GM12878 (cell line): ENCODE data around the gene INVS. TPM values are rescaled to one million over a fixed set of nuclear protein-coding genes. Genes with fewer than 3 reads are reported as not detected.

Source experiments
- ATAC-seq: fragments of 200-7000 bp; cut with Tn5 transposase; 3 replicates; pipeline ENCODE4 v1.9.1; 2020; ENCODE audit warnings: mild to moderate bottlenecking, moderate library complexity
- BruUV-seq: library from RNA; stranded (reverse); fragments of 400-500 nt; replicated peaks from 2 replicates; lab custom pipeline; 2021; lab: Mats Ljungman, UMichigan
- CTCF ChIA-PET: fragments of 300-600 bp; sonication (Branson Sonifier 250); formaldehyde crosslinking; extraction: SDS; loops from one replicate; lab custom pipeline; 2021; ENCODE audit warnings: inconsistent platforms; lab: Yijun Ruan, JAX
- POLR2A ChIA-PET: fragments of 350-600 bp; formaldehyde crosslinking; extraction: SDS; loops from one replicate; lab custom pipeline; 2021; ENCODE audit warnings: inconsistent platforms; lab: Charles Lee
- RAD21 ChIA-PET: fragments of 300-600 bp; sonication (Branson Sonifier 250); formaldehyde crosslinking; loops from one replicate; lab custom pipeline; 2023; ENCODE audit warnings: antibody characterized with exemption; ENCODE audit not compliant: unreplicated experiment; lab: Charles Lee
- SMC1A ChIA-PET: fragments of 300-600 bp; sonication (Branson Sonifier 250); formaldehyde crosslinking; loops from one replicate; lab custom pipeline; 2023; ENCODE audit not compliant: unreplicated experiment, uncharacterized antibody; lab: Charles Lee
- DNase-seq: peaks from one replicate; pipeline ENCODE4 v3.0.0-alpha.2; 2011; ENCODE audit warnings: low read depth, low spot score
- FAIRE-seq: peaks from 3 replicates; lab custom pipeline; 2011; peaks lifted over from hg19 to GRCh38; lab: Jason Lieb, UNC
- H2AFZ ChIP-seq: 2 replicates; pipeline ENCODE4 v1.6.0; 2011; ENCODE audit warnings: low read depth, low read length, control low read depth; ENCODE audit not compliant: control insufficient read depth
- H3K27ac ChIP-seq: 2 replicates; pipeline ENCODE4 v1.5.1; 2011; ENCODE audit warnings: control low read depth; ENCODE audit not compliant: control insufficient read depth, insufficient read depth
- H3K27me3 ChIP-seq, 2 experiments: replicated peaks in 1 of 2; 2 replicates each; pipeline versions ENCODE4 v1.6.0 to v1.6.1; 2011; ENCODE audit warnings: low read length in 1 of 2; ENCODE audit not compliant: control insufficient read depth in 2 of 2, insufficient read depth in 2 of 2
- H3K36me3 ChIP-seq, 2 experiments: 2 replicates each; pipeline ENCODE4 v1.5.1; 2011; ENCODE audit warnings: low read length in 1 of 2; ENCODE audit not compliant: control insufficient read depth in 2 of 2, insufficient read depth in 2 of 2
- H3K4me1 ChIP-seq: 2 replicates; pipeline ENCODE4 v1.6.1; 2011; ENCODE audit warnings: mild to moderate bottlenecking, low read length, moderate library complexity, mixed read lengths; ENCODE audit not compliant: control insufficient read depth, insufficient read depth
- H3K4me2 ChIP-seq: 2 replicates; pipeline ENCODE4 v1.6.0; 2011; ENCODE audit warnings: control low read depth; ENCODE audit not compliant: control insufficient read depth, insufficient read depth
- H3K4me3 ChIP-seq: fragments of 200-600 bp; sonication (generic); 2 replicates; pipeline ENCODE4 v1.5.1; 2016
- H3K79me2 ChIP-seq: 2 replicates; pipeline ENCODE4 v1.6.0; 2011; ENCODE audit warnings: low read length; ENCODE audit not compliant: control insufficient read depth, insufficient read depth
- H3K9ac ChIP-seq: 2 replicates; pipeline ENCODE4 v1.8.0; 2011; ENCODE audit warnings: low read length, control low read depth, mixed read lengths; ENCODE audit not compliant: control insufficient read depth, insufficient read depth
- H3K9me3 ChIP-seq: replicated peaks from 3 replicates; pipeline ENCODE4 v1.5.1; 2011; ENCODE audit warnings: mild to moderate bottlenecking, low read length; ENCODE audit not compliant: control insufficient read depth, insufficient read depth
- H4K20me1 ChIP-seq: 2 replicates; pipeline ENCODE4 v1.6.0; 2011; ENCODE audit not compliant: control insufficient read depth, insufficient read depth
- ZZZ3 ChIP-seq: IDR thresholded peaks from 2 replicates; pipeline ENCODE4 v1.6.1; 2011; ENCODE audit warnings: low read depth; ENCODE audit not compliant: control insufficient read depth, insufficient read length
- WGBS: methylation state at CpG from one replicate; pipeline ENCODE4 v1.1.6; 2016; ENCODE audit warnings: low lambda C conversion rate; ENCODE audit not compliant: insufficient replicate concordance, insufficient coverage; ENCODE audit errors: missing lambda C conversion rate; 5-methylcytosine and 5-hydroxymethylcytosine counted together
- in situ Hi-C: fragments of 300-500 bp; cut with MboI; formaldehyde crosslinking; loops from 9 replicates; pipeline ENCODE4 v1.14.3; 2018; ENCODE audit warnings: mixed read lengths
- intact Hi-C: fragments of 100-400 bp; cut with micrococcal nuclease; formaldehyde crosslinking; loops from one replicate; pipeline ENCODE4 v1.14.2; 2022; ENCODE audit not compliant: unreplicated experiment
- polyA plus RNA-seq, 11 experiments: library from polyadenylated mRNA; depleted of rRNA in 4 of 11; unstranded in 6 of 11; stranded (reverse) in 5 of 11; fragments of >200 nt; fragmentation: Nextera tagmentation in 4 of 11; fragmentation: Illumina TruSeq in 1 of 11; extraction: Ambion mirVana in 4 of 11; extraction: Trizol in 1 of 11; gene quantifications; 1 replicate in 1 of 11; 2 replicates in 10 of 11; pipeline versions ENCODE4 v1.2.1 to v1.2.3, GENCODE V29; 2011 to 2016; ENCODE audit warnings: inconsistent platforms in 2 of 11, missing spikeins in 2 of 11, low read depth in 1 of 11
- total RNA-seq, 4 experiments: library from RNA; depleted of rRNA in 3 of 4; stranded (reverse); fragments of >200 nt in 3 of 4; fragmentation: Illumina TruSeq in 1 of 4; extraction: Trizol in 1 of 4; gene quantifications; 2 replicates each; pipeline versions ENCODE4 v1.2.1 to v1.2.3, GENCODE V29; 2013 to 2021
- TF ChIP-seq, protein P1 (sequence below): IDR thresholded peaks from 2 replicates; pipeline ENCODE4 v1.6.1; 2012; ENCODE audit warnings: improper control_type of control experiment, low read depth, low read length; ENCODE audit not compliant: insufficient replicate concordance

The INVS gene
- total and polyA plus RNA-seq, 10 of the 15 experiments (the other 5 are each of a cell fraction or from before 2014, with no cell fraction given) = 0.93 to 20.8 (median 13.2) TPM

GRCh38 chr9:100063185-100063584 lies 35.9 kb upstream of the INVS start:
- no peak overlapping the region for H3K4me3 ChIP-seq
- no peak overlapping the region for H3K27ac ChIP-seq
- TF ChIP-seq ZZZ3 = no peak
- TF ChIP-seq, protein P1, sequence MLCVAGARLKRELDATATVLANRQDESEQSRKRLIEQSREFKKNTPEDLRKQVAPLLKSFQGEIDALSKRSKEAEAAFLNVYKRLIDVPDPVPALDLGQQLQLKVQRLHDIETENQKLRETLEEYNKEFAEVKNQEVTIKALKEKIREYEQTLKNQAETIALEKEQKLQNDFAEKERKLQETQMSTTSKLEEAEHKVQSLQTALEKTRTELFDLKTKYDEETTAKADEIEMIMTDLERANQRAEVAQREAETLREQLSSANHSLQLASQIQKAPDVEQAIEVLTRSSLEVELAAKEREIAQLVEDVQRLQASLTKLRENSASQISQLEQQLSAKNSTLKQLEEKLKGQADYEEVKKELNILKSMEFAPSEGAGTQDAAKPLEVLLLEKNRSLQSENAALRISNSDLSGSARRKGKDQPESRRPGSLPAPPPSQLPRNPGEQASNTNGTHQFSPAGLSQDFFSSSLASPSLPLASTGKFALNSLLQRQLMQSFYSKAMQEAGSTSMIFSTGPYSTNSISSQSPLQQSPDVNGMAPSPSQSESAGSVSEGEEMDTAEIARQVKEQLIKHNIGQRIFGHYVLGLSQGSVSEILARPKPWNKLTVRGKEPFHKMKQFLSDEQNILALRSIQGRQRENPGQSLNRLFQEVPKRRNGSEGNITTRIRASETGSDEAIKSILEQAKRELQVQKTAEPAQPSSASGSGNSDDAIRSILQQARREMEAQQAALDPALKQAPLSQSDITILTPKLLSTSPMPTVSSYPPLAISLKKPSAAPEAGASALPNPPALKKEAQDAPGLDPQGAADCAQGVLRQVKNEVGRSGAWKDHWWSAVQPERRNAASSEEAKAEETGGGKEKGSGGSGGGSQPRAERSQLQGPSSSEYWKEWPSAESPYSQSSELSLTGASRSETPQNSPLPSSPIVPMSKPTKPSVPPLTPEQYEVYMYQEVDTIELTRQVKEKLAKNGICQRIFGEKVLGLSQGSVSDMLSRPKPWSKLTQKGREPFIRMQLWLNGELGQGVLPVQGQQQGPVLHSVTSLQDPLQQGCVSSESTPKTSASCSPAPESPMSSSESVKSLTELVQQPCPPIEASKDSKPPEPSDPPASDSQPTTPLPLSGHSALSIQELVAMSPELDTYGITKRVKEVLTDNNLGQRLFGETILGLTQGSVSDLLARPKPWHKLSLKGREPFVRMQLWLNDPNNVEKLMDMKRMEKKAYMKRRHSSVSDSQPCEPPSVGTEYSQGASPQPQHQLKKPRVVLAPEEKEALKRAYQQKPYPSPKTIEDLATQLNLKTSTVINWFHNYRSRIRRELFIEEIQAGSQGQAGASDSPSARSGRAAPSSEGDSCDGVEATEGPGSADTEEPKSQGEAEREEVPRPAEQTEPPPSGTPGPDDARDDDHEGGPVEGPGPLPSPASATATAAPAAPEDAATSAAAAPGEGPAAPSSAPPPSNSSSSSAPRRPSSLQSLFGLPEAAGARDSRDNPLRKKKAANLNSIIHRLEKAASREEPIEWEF = no peak
- no peak for ATAC-seq
- RAD21 ChIA-PET = interaction anchor here (0.7 to 1.2 kb wide), 5 partner anchors 12 to 152 kb away, joined by 3 to 4 read pairs (median 4); no protein-coding TSS in a partner anchor
- POLR2A ChIA-PET = interaction anchor here (0.8 kb wide), 1 partner anchor 9 kb away, joined by 3 read pairs; no protein-coding TSS in a partner anchor
- no peak for FAIRE-seq
- DNase-seq = no peak
- CTCF ChIA-PET = interaction anchor here (0.7 to 1.6 kb wide), 8 partner anchors 10 to 831 kb away, joined by 3 to 5 read pairs (median 3); no protein-coding TSS in a partner anchor
- 0 out of 4 replicates have a peak, but pooled peaks cover 0 to 4% of the 10 kb centered on the region in 2 experiments for H3K36me3 ChIP-seq
- peaks cover 26% of the 10 kb centered on the region for H3K4me1 ChIP-seq
- 82% methylated on average over 3 of the region's 3 CpGs for WGBS
- no peaks in the 10 kb centered on the region for H4K20me1 ChIP-seq
- H3K79me2 ChIP-seq = peaks cover 26% of the 10 kb centered on the region
- H3K9me3 ChIP-seq = no peaks in the 10 kb centered on the region
- no TSS peak for BruUV-seq
- SMC1A ChIA-PET = interaction anchor here (0.8 to 4.5 kb wide), 8 partner anchors 10 to 823 kb away, joined by 3 to 30 read pairs (median 4); no protein-coding TSS in a partner anchor
- H3K4me2 ChIP-seq = no peak overlapping the region
- H2AFZ ChIP-seq = no peak overlapping the region
- H3K9ac ChIP-seq = no peak overlapping the region
- in situ Hi-C loops = no loop called here
- intact Hi-C loops = no loop called here
- H3K27me3 ChIP-seq = no peaks in the 10 kb centered on the region
